ENCODE results near the gene RNASEL. TPM values are rescaled to one million over a fixed set of nuclear protein-coding genes. Genes with fewer than 3 reads are reported as not detected.
A peak's percentile ranks its signal among the peaks of the same experiment; 100 is the strongest.
"Not testable (repeated sequence)": the region's sequence is repeated elsewhere in the genome, so short reads cannot be mapped to it uniquely, and the experiment has no call there.

RNASEL gene
- polyA plus RNA-seq, 1 donor from 2014 or later, result 8.9 TPM

GRCh38 chr1:182568647-182569284 is 20.3 kb downstream of the RNASEL start:
- no peak overlapping the region for H3K4me3 Mint-ChIP-seq
- no peaks in the 10 kb centered on the region for H3K27me3 Mint-ChIP-seq
- H3K4me1 Mint-ChIP-seq, result peaks cover 4 to 7% (median 6%) of the 10 kb centered on the region in 3 donors
- peaks cover 0 to 3% (median 0%) of the 10 kb centered on the region in 3 donors for H3K9me3 Mint-ChIP-seq
- no peak overlapping the region for H3K27ac Mint-ChIP-seq
- H3K36me3 Mint-ChIP-seq, result peaks cover 6% of the 10 kb centered on the region

DNA sequence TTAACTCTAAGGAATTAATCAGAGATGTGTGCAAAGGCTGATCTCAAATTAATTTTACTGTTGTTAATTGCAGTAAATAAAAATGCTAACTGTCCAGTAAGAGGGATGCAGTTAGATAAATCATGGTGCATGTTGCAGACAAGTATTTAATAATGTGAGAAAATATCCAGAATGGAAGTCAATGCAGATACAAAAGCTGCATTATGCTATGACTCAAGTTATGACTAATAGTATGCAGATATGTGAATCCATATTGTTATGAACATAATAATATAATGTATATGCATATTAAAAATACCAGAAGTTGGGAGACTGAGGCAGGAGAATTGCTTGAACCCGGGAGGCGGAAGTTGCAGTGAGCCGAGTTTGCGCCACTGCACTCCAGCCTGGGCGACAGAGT is 21.4 kb downstream of the RNASEL start:
- Mint-ChIP-seq H3K4me3 (no peak overlapping the region), H3K27me3 (no peaks in the 10 kb centered on the region), H3K9me3 (peaks cover 0 to 3% (median 0%) of the 10 kb centered on the region in 3 donors), H3K27ac (no peak overlapping the region), H3K36me3 (peaks cover 4% of the 10 kb centered on the region), H3K4me1 (peaks cover 0 to 7% (median 6%) of the 10 kb centered on the region in 3 donors)

DNA sequence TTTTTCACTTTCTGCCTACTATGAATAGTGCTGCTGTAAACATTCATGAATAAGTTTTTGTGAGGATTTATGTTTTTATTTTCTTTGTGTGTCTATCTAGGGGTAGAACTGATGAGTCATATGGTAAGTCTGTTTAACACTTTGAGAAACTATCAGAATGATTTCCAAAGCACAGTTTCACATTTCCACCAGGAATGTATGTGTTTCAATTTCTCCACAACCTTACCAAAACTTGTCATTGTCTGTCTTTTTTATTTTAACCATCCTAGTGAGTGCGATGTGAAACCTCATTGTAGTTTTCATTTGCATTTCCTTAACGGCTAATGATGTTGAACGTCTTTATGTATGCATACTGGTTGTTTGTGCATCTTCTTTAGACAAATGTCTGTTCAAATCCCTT is 23.5 kb downstream of the RNASEL start:
- H3K27me3 Mint-ChIP-seq, result no peaks in the 10 kb centered on the region
- no peak overlapping the region for H3K4me3 Mint-ChIP-seq
- peaks cover 0 to 2% (median 0%) of the 10 kb centered on the region in 3 donors for H3K4me1 Mint-ChIP-seq
- H3K27ac Mint-ChIP-seq, result no peak overlapping the region
- peaks cover 0 to 3% (median 0%) of the 10 kb centered on the region in 3 donors for H3K9me3 Mint-ChIP-seq
- peaks cover 4% of the 10 kb centered on the region for H3K36me3 Mint-ChIP-seq

DNA sequence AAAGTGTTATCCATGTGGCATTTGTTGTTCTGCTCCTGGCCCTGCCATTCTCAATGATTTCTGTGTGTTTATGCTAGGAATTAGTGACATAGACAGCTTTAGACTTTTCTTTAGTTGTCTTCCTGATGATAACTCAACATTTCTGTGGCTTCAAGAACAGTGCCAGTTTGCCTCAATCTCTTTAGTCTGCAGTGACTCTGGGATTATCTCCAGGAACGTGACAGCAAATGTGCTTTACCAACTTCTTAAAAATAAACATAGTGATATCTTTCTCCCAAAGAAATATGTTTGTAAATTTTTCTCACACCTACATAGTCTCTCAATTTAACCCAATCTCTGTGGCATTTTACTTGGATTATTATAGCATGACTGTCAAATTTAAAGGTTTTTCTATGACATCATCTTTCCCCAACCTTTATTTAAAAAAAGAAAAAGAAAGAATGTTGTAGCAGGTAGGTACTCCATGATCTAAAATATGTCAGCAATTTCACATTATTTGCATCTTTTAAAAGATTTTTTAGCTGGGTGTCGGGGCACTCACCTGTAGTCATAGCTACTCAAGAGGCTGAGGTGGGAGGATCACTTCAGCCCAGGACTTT is 24.6 kb downstream of the RNASEL start:
- Mint-ChIP-seq H3K27ac (no peak overlapping the region), H3K27me3 (no peaks in the 10 kb centered on the region)

GRCh38 chr1:182563095-182563494 is 26.0 kb downstream of the RNASEL start:
- H3K27me3 Mint-ChIP-seq, result peaks cover 2% of the 10 kb centered on the region
- H3K4me3 Mint-ChIP-seq, result no peak overlapping the region
- H3K9me3 Mint-ChIP-seq, result peaks cover 0 to 3% (median 0%) of the 10 kb centered on the region in 3 donors
- peaks cover 6% of the 10 kb centered on the region for H3K36me3 Mint-ChIP-seq
- peaks cover 0 to 2% (median 0%) of the 10 kb centered on the region in 3 donors for H3K4me1 Mint-ChIP-seq
- H3K27ac Mint-ChIP-seq, result no peak overlapping the region

More for the DNA sequence above, 24.6 kb downstream of the RNASEL start:
- Mint-ChIP-seq H3K4me3 (no peak overlapping the region), H3K4me1 (peaks cover 0 to 2% (median 0%) of the 10 kb centered on the region in 3 donors), H3K36me3 (peaks cover 4% of the 10 kb centered on the region), H3K9me3 (peaks cover 0 to 3% (median 0%) of the 10 kb centered on the region in 3 donors)

- Mint-ChIP-seq H3K27me3 (peaks cover 2% of the 10 kb centered on the region), H3K4me1 (peaks cover 0 to 2% (median 0%) of the 10 kb centered on the region in 3 donors), H3K36me3 (peaks cover 6% of the 10 kb centered on the region), H3K4me3 (no peak overlapping the region), H3K9me3 (peaks cover 0 to 3% (median 0%) of the 10 kb centered on the region in 3 donors), H3K27ac (no peak overlapping the region)
Observed at GRCh38 chr1:182561456-182561855, 27.6 kb downstream of the RNASEL start.

DNA sequence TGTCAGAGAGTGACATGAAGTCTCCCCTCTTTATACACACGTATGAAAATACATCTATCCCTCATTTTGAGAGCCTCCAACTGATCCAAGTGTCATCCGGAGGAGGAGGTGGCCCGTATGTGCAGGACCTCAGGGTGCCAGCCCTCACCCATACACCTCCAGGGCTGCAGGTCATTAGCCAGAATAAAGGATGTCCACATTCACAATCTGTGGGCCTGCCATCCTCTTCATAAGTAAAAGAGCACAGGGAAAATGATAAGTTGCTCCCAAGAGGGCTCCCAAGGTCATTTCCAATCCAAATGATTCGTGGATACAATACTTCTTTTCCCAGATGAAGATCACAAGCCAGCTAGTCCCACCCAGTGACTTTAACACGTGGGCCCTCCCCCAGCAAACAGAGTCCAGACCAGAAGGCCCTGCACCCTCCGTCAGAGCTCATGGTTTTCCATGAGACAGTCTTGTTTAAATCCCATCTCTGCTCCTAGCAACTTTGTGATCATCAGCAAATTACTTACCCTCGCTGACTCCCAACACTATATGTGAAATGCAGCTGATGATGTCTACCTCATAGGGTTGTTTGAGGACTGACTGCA is 28.6 kb downstream of the RNASEL start:
- peaks cover 6% of the 10 kb centered on the region for H3K36me3 Mint-ChIP-seq
- H3K4me3 Mint-ChIP-seq, result no peak overlapping the region
- H3K27me3 Mint-ChIP-seq, result peaks cover 2% of the 10 kb centered on the region

DNA sequence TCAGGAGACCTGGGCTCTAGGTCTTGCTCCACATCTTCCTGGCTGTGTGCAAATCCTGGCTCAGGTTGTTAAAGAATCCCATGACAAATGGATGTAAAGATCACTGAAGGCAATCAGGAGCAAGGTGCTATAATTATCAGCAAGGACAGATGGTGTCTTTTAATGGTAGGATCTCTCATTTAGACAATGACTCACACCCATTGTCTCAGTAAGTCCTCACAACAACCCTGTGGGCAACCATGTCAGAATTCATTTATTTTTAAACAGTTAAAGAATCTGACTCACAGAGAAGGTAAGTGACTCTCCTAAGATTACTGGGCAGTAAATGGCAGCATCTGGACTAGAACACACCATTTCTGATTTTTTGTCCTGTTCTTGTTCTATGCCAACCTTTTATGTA is 32.8 kb downstream of the RNASEL start:
- no peaks in the 10 kb centered on the region for H3K4me1 Mint-ChIP-seq
- peaks cover 4% of the 10 kb centered on the region for H3K27me3 Mint-ChIP-seq
- H3K4me3 Mint-ChIP-seq, result no peak overlapping the region
- peaks cover 2 to 4% (median 4%) of the 10 kb centered on the region in 3 donors for H3K9me3 Mint-ChIP-seq
- no peak overlapping the region for H3K27ac Mint-ChIP-seq
- peaks cover 2% of the 10 kb centered on the region for H3K36me3 Mint-ChIP-seq

More for the DNA sequence above, 28.6 kb downstream of the RNASEL start:
- H3K27ac Mint-ChIP-seq, result peak overlapping the region in 1 of 3 donors; percentile 10
- H3K9me3 Mint-ChIP-seq, result peaks cover 0 to 3% (median 0%) of the 10 kb centered on the region in 3 donors
- H3K4me1 Mint-ChIP-seq, result peaks cover 0 to 2% (median 0%) of the 10 kb centered on the region in 3 donors

DNA sequence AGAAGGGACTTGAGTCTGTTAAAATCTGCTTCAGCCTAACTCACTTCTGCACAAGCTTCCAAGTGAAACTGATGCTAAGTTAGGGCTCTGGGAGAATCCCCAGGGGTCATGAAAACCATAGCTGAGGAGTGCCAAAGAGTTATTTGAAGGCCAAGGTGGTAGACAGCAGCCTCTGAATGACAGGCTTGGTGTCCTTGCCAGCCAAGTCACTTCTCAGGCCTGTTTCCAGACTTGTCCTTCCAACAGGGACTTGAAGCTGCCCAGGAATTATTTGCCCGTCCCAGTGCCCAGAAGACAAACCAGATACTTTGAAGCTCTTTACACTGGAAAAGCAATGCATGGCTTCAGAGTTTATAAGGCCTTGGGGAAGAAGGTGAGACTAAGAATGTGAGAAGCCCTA is 33.6 kb downstream of the RNASEL start:
- Mint-ChIP-seq H3K4me1 (no peaks in the 10 kb centered on the region), H3K9me3 (peaks cover 2 to 4% (median 4%) of the 10 kb centered on the region in 3 donors), H3K36me3 (peaks cover 2% of the 10 kb centered on the region), H3K27ac (no peak overlapping the region), H3K27me3 (peaks cover 4% of the 10 kb centered on the region), H3K4me3 (no peak overlapping the region)

DNA sequence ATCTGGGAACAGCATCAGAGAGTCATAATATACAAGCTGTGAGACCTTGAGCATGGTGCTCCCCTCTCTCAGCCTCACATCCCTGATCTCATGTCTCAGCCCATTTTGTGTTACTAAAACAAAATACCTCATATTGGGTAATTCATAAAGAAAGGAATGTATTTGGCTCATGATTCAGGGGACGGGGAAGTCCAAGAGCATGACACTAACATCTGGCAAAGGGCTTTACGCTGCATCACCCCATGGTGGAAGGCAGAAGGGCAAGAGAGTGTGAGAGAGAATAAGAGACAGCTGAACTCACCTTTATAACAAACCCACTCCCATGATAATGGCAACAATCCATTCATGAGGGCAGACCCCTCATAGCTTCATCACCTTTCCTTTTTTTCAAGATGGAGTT is 36.5 kb downstream of the RNASEL start:
- Mint-ChIP-seq H3K4me1 (no peaks in the 10 kb centered on the region), H3K27me3 (peaks cover 4% of the 10 kb centered on the region), H3K36me3 (no peaks in the 10 kb centered on the region), H3K9me3 (peaks cover 2 to 4% (median 4%) of the 10 kb centered on the region in 3 donors), H3K4me3 (no peak overlapping the region), H3K27ac (no peak overlapping the region)

GRCh38 chr1:182549811-182550210 is 39.2 kb downstream of the RNASEL start:
- H3K27ac Mint-ChIP-seq, result no peak overlapping the region
- peaks cover 8% of the 10 kb centered on the region for H3K27me3 Mint-ChIP-seq
- peaks cover 3% of the 10 kb centered on the region for H3K36me3 Mint-ChIP-seq
- no peaks in the 10 kb centered on the region for H3K4me1 Mint-ChIP-seq
- H3K4me3 Mint-ChIP-seq, result no peak overlapping the region
- peaks cover 2 to 4% (median 4%) of the 10 kb centered on the region in 3 donors for H3K9me3 Mint-ChIP-seq

- Mint-ChIP-seq H3K4me1 (no peaks in the 10 kb centered on the region), H3K27me3 (peaks cover 8% of the 10 kb centered on the region), H3K27ac (no peak overlapping the region), H3K9me3 (peaks cover 2 to 4% (median 4%) of the 10 kb centered on the region in 3 donors), H3K4me3 (no peak overlapping the region), H3K36me3 (peaks cover 3% of the 10 kb centered on the region)
Observed at GRCh38 chr1:182549346-182549745, 39.7 kb downstream of the RNASEL start.

DNA sequence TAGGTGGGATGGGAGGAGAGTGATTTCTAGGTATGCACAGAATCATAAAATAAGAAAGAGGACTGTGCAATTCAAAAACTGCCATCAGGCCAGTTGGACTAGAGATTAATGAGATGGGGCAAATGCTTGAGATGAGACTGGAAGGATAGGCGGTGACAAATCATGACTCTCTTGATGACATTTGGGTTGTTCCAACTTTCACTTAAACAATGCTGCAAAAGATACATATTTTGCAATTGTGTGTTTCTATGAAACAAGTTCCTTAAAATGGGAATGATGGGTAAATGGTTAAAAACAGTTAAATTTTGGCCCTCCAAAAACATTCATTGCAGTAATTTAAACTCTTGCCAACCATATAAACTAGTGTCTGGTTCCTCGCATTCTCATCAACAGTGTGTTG is 55.2 kb downstream of the RNASEL start:
- Mint-ChIP-seq H3K4me1 (no peaks in the 10 kb centered on the region), H3K36me3 (no peaks in the 10 kb centered on the region), H3K27ac (no peak overlapping the region), H3K27me3 (peaks cover 2% of the 10 kb centered on the region), H3K4me3 (no peak overlapping the region), H3K9me3 (peaks cover 2 to 4% (median 3%) of the 10 kb centered on the region in 3 donors)

GRCh38 chr1:182528206-182528605 is 60.9 kb downstream of the RNASEL start:
- H3K27ac Mint-ChIP-seq, H3K4me3 Mint-ChIP-seq, H3K27me3 Mint-ChIP-seq, H3K4me1 Mint-ChIP-seq, H3K36me3 Mint-ChIP-seq: not testable (repeated sequence)
- peaks cover 14 to 33% (median 21%) of the 10 kb centered on the region in 3 donors for H3K9me3 Mint-ChIP-seq

- Mint-ChIP-seq H3K4me3 (no peak overlapping the region), H3K27me3 (peaks cover 9% of the 10 kb centered on the region), H3K4me1 (no peaks in the 10 kb centered on the region), H3K36me3 (no peaks in the 10 kb centered on the region), H3K9me3 (peaks cover 14 to 34% (median 21%) of the 10 kb centered on the region in 3 donors), H3K27ac (no peak overlapping the region)
Observed at GRCh38 chr1:182527680-182528079, 61.4 kb downstream of the RNASEL start.
